ENCODE results near the gene IFNL3. TPM values are rescaled to one million over a fixed set of nuclear protein-coding genes. Genes with fewer than 3 reads are reported as not detected.
"Not testable (repeated sequence)": the region's sequence is repeated elsewhere in the genome, so short reads cannot be mapped to it uniquely, and the experiment has no call there.

The IFNL3 gene
- total RNA-seq, 1 experiment from 2014 or later = not detected

DNA sequence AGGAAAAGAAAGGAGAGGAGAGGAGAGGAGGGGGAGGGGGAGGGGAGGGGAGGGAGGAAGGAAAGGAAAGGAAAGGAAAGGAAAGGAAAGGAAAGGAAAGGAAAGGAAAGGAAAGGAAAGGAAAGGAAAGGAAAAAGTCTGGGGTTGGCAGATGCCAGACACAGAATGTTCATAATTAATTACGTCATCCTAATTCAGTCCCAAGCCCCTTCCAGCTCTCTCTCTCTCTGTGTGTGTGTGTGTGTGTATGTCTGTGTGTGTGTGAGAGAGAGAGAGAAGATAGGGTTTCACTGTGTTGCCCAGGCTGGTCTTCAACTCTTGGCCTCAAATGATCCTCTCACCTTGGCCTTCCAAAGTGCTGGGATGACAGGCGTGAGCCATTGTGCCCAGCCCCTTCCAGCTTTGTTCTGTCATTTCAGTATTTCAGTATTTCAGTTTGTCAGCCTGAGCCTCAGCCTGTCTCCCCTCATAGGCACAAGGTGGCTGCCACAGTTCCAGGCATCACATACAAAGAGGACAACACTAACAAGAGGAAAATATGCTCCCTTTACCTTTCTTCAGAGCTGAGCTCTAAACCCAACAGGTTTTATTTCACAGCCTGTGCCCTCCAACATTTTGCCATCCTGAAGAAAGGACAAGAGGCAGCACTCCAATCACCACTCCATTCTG is 14.6 kb downstream of the IFNL3 start:
- ChIA-PET POLR2A (ENCODE audit: unreplicated experiment) (no interaction called here), CTCF (no interaction called here)
- Histone ChIP-seq H3K36me3 (ENCODE audit: low read depth) (no peaks in the 10 kb centered on the region), H2AFZ (no peak overlapping the region), H3K9me2 (ENCODE audit: insufficient read depth) (no peaks in the 10 kb centered on the region), H3K4me2 (no peak overlapping the region), H3K27me3 (ENCODE audit: insufficient read depth, low read depth) (peaks cover 2% of the 10 kb centered on the region; the same call in 1 of the 2 replicates), H3K4me3 (no peak overlapping the region), H3F3A (ENCODE audit: insufficient read depth, low read depth) (no peaks in the 10 kb centered on the region), H3K9me3 (ENCODE audit: insufficient read depth, low read depth) (no peaks in the 10 kb centered on the region), H3K27ac (no peak overlapping the region), H4K20me1 (ENCODE audit: insufficient read depth) (no peaks in the 10 kb centered on the region), H3K79me2 (ENCODE audit: low read depth) (no peaks in the 10 kb centered on the region), H3K4me1 (replicated peaks; ENCODE audit: insufficient read depth) (no peaks in the 10 kb centered on the region)
- intact Hi-C loops (cut with micrococcal nuclease; ENCODE audit: unreplicated experiment) = no loop called here
- BruUV-seq (replicated peaks) = no TSS peak
- TF ChIP-seq EZH2 (IDR thresholded peaks at IDR 0.05; ENCODE audit: low read depth) = no peak
- TF ChIP-seq, protein P1, sequence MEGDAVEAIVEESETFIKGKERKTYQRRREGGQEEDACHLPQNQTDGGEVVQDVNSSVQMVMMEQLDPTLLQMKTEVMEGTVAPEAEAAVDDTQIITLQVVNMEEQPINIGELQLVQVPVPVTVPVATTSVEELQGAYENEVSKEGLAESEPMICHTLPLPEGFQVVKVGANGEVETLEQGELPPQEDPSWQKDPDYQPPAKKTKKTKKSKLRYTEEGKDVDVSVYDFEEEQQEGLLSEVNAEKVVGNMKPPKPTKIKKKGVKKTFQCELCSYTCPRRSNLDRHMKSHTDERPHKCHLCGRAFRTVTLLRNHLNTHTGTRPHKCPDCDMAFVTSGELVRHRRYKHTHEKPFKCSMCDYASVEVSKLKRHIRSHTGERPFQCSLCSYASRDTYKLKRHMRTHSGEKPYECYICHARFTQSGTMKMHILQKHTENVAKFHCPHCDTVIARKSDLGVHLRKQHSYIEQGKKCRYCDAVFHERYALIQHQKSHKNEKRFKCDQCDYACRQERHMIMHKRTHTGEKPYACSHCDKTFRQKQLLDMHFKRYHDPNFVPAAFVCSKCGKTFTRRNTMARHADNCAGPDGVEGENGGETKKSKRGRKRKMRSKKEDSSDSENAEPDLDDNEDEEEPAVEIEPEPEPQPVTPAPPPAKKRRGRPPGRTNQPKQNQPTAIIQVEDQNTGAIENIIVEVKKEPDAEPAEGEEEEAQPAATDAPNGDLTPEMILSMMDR (conservative IDR thresholded peaks at IDR 0.05) = no peak
- DNase-seq = no peak

DNA sequence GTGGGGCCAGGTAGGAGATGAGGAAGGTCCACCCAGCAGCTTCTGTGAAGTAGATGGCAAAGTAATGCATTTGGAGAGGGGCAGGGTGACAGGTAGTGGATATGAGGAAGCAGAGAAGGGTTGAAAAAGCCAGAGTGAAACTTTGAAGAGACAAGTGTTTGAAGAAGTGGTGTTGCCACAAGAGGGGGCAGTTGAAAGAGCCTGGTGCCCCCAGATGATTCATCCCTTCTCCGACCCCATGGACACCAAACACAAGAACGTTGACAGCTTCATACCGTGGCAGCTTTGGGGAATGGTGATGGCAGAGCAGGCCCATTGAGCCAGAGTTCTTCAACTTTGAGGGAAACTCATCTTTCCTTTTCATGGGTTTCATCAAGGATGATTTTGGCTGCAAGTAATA is 19.9 kb downstream of the IFNL3 start:
- intact Hi-C loops (cut with micrococcal nuclease; ENCODE audit: unreplicated experiment) = no loop called here
- POLR2A ChIA-PET (ENCODE audit: unreplicated experiment) = no interaction called here
- CTCF ChIA-PET = no interaction called here
- Histone ChIP-seq H3K27ac (no peak overlapping the region), H4K20me1 (ENCODE audit: insufficient read depth) (no peaks in the 10 kb centered on the region), H3K9me3 (ENCODE audit: insufficient read depth, low read depth) (no peaks in the 10 kb centered on the region), H2AFZ (no peak overlapping the region), H3K4me3 (no peak overlapping the region), H3K4me2 (no peak overlapping the region), H3F3A (ENCODE audit: insufficient read depth, low read depth) (no peaks in the 10 kb centered on the region), H3K27me3 (ENCODE audit: insufficient read depth, low read depth) (no peaks in the 10 kb centered on the region), H3K9me2 (ENCODE audit: insufficient read depth) (no peaks in the 10 kb centered on the region), H3K4me1 (replicated peaks; ENCODE audit: insufficient read depth) (no peaks in the 10 kb centered on the region), H3K79me2 (ENCODE audit: low read depth) (no peaks in the 10 kb centered on the region), H3K36me3 (ENCODE audit: low read depth) (no peaks in the 10 kb centered on the region)
- TF ChIP-seq, protein P1 (conservative IDR thresholded peaks at IDR 0.05) = no peak
- TF ChIP-seq EZH2 (IDR thresholded peaks at IDR 0.05; ENCODE audit: low read depth) = no peak
- no peak for DNase-seq
- no TSS peak for BruUV-seq (replicated peaks)

DNA sequence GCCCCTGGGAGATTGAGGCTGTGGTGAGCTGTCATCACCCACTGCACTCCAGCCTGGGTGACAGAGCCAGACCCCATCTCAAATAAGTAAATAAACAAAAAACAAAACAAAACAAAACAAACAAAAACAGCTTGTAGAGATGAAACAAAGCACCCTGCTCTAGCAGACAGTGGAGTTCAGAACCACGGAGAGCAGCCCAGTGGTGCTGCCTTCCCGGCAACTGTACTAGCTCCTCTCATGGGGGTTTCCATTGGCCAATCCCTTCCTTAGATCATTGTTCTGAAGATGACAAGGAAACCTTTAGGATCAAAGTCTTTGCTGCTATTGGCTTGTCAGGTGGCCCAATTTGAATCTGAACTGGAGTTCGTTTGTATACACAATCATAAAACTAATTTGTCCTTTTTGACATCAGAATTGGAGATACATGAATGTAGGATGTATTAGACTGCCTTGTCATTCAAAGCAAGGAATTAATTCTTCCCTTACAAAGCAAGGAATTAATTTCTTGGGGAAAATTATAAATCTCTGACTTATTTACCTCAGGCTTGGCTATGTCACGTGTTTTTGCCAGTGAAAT is 21.0 kb downstream of the IFNL3 start:
- Histone ChIP-seq H3K9me3 (ENCODE audit: insufficient read depth, low read depth) (no peaks in the 10 kb centered on the region), H4K20me1 (ENCODE audit: insufficient read depth) (no peaks in the 10 kb centered on the region), H3K4me2 (no peak overlapping the region), H3K4me1 (replicated peaks; ENCODE audit: insufficient read depth) (no peaks in the 10 kb centered on the region), H3K27me3 (ENCODE audit: insufficient read depth, low read depth) (no peaks in the 10 kb centered on the region), H3F3A (ENCODE audit: insufficient read depth, low read depth) (no peaks in the 10 kb centered on the region), H3K79me2 (ENCODE audit: low read depth) (no peaks in the 10 kb centered on the region), H3K36me3 (ENCODE audit: low read depth) (no peaks in the 10 kb centered on the region), H2AFZ (no peak overlapping the region), H3K9me2 (ENCODE audit: insufficient read depth) (no peaks in the 10 kb centered on the region), H3K4me3 (no peak overlapping the region), H3K27ac (no peak overlapping the region)
- intact Hi-C loops (cut with micrococcal nuclease; ENCODE audit: unreplicated experiment) = no loop called here
- DNase-seq = peak in 1 of 2 experiments; percentile 23
- ChIA-PET POLR2A (ENCODE audit: unreplicated experiment) (interaction anchor here (0.6 kb wide), 1 partner anchor 14 kb away, joined by 6 read pairs; no protein-coding TSS in a partner anchor), CTCF (interaction anchor here (0.6 kb wide), 1 partner anchor 699 kb away, joined by 3 read pairs; no protein-coding TSS in a partner anchor)
- BruUV-seq (replicated peaks) = no TSS peak
- TF ChIP-seq EZH2 (IDR thresholded peaks at IDR 0.05; ENCODE audit: low read depth) = no peak
- TF ChIP-seq, protein P1 (conservative IDR thresholded peaks at IDR 0.05) = no peak

DNA sequence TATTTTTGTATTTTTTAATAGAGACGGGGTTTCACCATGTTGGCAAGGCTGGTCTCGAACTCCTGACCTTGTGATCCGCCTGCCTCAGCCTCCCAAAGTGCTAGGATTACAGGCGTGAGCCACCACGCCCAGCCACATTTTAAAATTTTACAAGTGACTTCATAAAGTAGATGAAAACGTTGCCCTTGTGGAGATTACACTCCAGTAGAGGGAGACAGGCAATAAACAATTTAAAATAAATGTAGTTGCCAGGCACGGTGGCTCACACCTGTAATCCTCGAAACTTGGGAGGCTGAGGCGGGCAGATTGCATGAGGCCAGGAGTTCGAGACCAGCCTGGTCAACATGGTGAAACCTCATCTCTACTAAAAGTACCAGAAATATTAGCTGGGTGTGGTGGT is 25.7 kb downstream of the IFNL3 start:
- intact Hi-C loops (cut with micrococcal nuclease; ENCODE audit: unreplicated experiment) = not testable (repeated sequence)

More for the DNA sequence above, 25.7 kb downstream of the IFNL3 start:
- H3K27ac ChIP-seq; BruUV-seq (replicated peaks); H3K4me3 ChIP-seq; H3K9me2 ChIP-seq (ENCODE audit: insufficient read depth); H3K4me1 ChIP-seq (replicated peaks; ENCODE audit: insufficient read depth); POLR2A ChIA-PET (ENCODE audit: unreplicated experiment); DNase-seq; H3F3A ChIP-seq (ENCODE audit: insufficient read depth, low read depth); H3K79me2 ChIP-seq (ENCODE audit: low read depth); H2AFZ ChIP-seq; H3K36me3 ChIP-seq (ENCODE audit: low read depth); H3K4me2 ChIP-seq; H3K27me3 ChIP-seq (ENCODE audit: insufficient read depth, low read depth); H3K9me3 ChIP-seq (ENCODE audit: insufficient read depth, low read depth); CTCF ChIA-PET; H4K20me1 ChIP-seq (ENCODE audit: insufficient read depth): not testable (repeated sequence)

Data from PC-9 (cell line).